ENCODE data around the gene PTPDC1.

GRCh38 chr9:94108584-94108983 lies 24.3 kb downstream of the PTPDC1 start:
- no peak for TF ChIP-seq CTCF (IDR thresholded peaks at IDR 0.05)
- no peak for TF ChIP-seq POLR2A (IDR thresholded peaks at IDR 0.05)
